Trophoblast cell (in vitro differentiated cells and primary cell): ENCODE results near the gene CCDC85A.

Experiments
- DNase-seq, 2 donors: peaks; one replicate each; pipeline ENCODE4 v3.0.0-alpha.2; 2016
- H2AFZ ChIP-seq: 2 replicates; pipeline ENCODE4 v1.6.1; 2013; ENCODE audit warnings: low read length, moderate library complexity, mild to moderate bottlenecking; ENCODE audit not compliant: insufficient read depth, poor library complexity
- H2AK5ac ChIP-seq: 2 replicates; pipeline ENCODE4 v1.6.1; 2013; ENCODE audit warnings: mild to moderate bottlenecking, low read length
- H2BK120ac ChIP-seq: 2 replicates; pipeline ENCODE4 v1.6.1; 2013; ENCODE audit warnings: low read length, mild to moderate bottlenecking, moderate library complexity; ENCODE audit not compliant: insufficient read depth, poor library complexity
- H2BK12ac ChIP-seq: 2 replicates; pipeline ENCODE4 v1.6.1; 2013; ENCODE audit warnings: mild to moderate bottlenecking, low read length, moderate library complexity
- H2BK5ac ChIP-seq: 2 replicates; pipeline ENCODE4 v1.6.1; 2013; ENCODE audit warnings: low read length, low read depth, moderate library complexity, mild to moderate bottlenecking; ENCODE audit not compliant: poor library complexity
- H3K14ac ChIP-seq: 2 replicates; pipeline ENCODE4 v1.6.1; 2013; ENCODE audit warnings: mild to moderate bottlenecking, low read length
- H3K18ac ChIP-seq: 2 replicates; pipeline ENCODE4 v1.6.1; 2013; ENCODE audit warnings: mild to moderate bottlenecking, low read length
- H3K23ac ChIP-seq: 2 replicates; pipeline ENCODE4 v1.6.1; 2013; ENCODE audit warnings: low read length
- H3K27ac ChIP-seq: 2 replicates; pipeline ENCODE4 v1.5.1; 2013; ENCODE audit warnings: low read depth, mild to moderate bottlenecking, inconsistent platforms, low read length, moderate library complexity
- H3K27me3 ChIP-seq: 2 replicates; pipeline ENCODE4 v1.6.1; 2013; ENCODE audit warnings: inconsistent platforms, mild to moderate bottlenecking, low read length, moderate library complexity; ENCODE audit not compliant: insufficient read depth
- H3K36me3 ChIP-seq, 2 experiments: 1 replicate in 1 of 2; 2 replicates in 1 of 2; pipeline ENCODE4 v1.6.1; 2013; ENCODE audit warnings: low read length in 2 of 2, mild to moderate bottlenecking in 2 of 2, moderate library complexity in 1 of 2; ENCODE audit not compliant: insufficient read depth in 2 of 2, control insufficient read depth in 1 of 2
- H3K4ac ChIP-seq: 2 replicates; pipeline ENCODE4 v1.6.1; 2013; ENCODE audit warnings: low read depth, mild to moderate bottlenecking, low read length, moderate library complexity
- H3K4me1 ChIP-seq, 2 experiments: 1 replicate in 1 of 2; 2 replicates in 1 of 2; pipeline ENCODE4 v1.6.1; 2013; ENCODE audit warnings: low read length in 2 of 2, mild to moderate bottlenecking in 2 of 2, moderate library complexity in 1 of 2; ENCODE audit not compliant: insufficient read depth in 2 of 2, control insufficient read depth in 1 of 2
- H3K4me2 ChIP-seq: 2 replicates; pipeline ENCODE4 v1.6.1; 2013; ENCODE audit warnings: inconsistent platforms, mild to moderate bottlenecking, low read length, moderate library complexity
- H3K4me3 ChIP-seq: 2 replicates; pipeline ENCODE4 v1.5.1; 2013; ENCODE audit warnings: mild to moderate bottlenecking, low read depth, low read length, inconsistent platforms
- H3K79me1 ChIP-seq: one replicate; pipeline ENCODE4 v1.6.1; 2013; ENCODE audit warnings: low read length
- H3K79me2 ChIP-seq: 2 replicates; pipeline ENCODE4 v1.6.1; 2013; ENCODE audit warnings: low read length, mild to moderate bottlenecking; ENCODE audit not compliant: control insufficient read depth, insufficient read depth, poor library complexity
- H3K9ac ChIP-seq: 2 replicates; pipeline ENCODE4 v1.6.1; 2013; ENCODE audit warnings: mild to moderate bottlenecking, low read length
- H3K9me3 ChIP-seq: 2 replicates; pipeline ENCODE4 v1.6.1; 2013; ENCODE audit warnings: low read depth, mild to moderate bottlenecking, control low read depth, inconsistent platforms, low read length; ENCODE audit not compliant: insufficient read depth
- H4K12ac ChIP-seq: 2 replicates; pipeline ENCODE4 v1.6.1; 2013; ENCODE audit warnings: low read depth, mild to moderate bottlenecking, low read length, moderate library complexity
- H4K8ac ChIP-seq: 2 replicates; pipeline ENCODE4 v1.6.1; 2013; ENCODE audit warnings: low read depth, mild to moderate bottlenecking, low read length, moderate library complexity
- H4K91ac ChIP-seq: one replicate; pipeline ENCODE4 v1.6.1; 2013; ENCODE audit warnings: low read depth, mild to moderate bottlenecking, low read length, moderate library complexity
- WGBS: extraction: QIAGEN DNeasy Blood & Tissue Kit; methylation state at CpG from one replicate; pipeline ENCODE4 v1.1.7; 2013; ENCODE audit warnings: missing lambda C conversion rate; ENCODE audit not compliant: insufficient read length, insufficient coverage; ENCODE audit errors: extremely low coverage; 5-methylcytosine and 5-hydroxymethylcytosine counted together

CCDC85A gene

DNA sequence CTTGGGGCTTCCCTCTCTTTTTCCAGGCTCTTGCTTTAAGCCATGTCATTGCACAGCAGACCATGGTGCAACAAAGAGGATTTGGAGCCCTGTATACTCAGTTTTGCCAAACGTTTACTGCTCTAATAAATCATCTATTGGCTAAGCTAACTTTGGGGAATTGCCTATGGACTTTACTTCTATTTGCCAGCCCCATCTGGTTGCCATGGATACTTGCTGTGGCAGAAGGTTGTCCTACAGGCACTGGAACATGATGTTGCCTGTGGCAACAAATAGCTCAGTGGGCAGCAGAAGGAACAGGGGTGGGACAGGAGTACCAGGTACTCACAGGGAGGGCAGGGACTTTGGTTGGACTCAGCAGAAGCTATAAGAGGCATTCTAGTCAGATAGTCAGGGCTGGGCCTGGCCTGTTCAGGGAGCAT, 129.7 kb downstream of the CCDC85A start:
- Histone ChIP-seq H2BK120ac (no peak overlapping the region), H3K18ac (no peak overlapping the region), H3K79me2 (no peaks in the 10 kb centered on the region), H3K4me1 (no peaks in the 10 kb centered on the region), H3K4me2 (no peak overlapping the region), H3K14ac (no peak overlapping the region), H2BK5ac (no peak overlapping the region), H3K4me3 (no peak overlapping the region), H3K27me3 (no peaks in the 10 kb centered on the region), H4K8ac (no peak overlapping the region), H3K36me3 (no peaks in the 10 kb centered on the region), H3K27ac (no peak overlapping the region), H4K91ac (no peak overlapping the region), H2AK5ac (no peak overlapping the region), H2AFZ (no peak overlapping the region), H3K79me1 (no peaks in the 10 kb centered on the region), H3K9me3 (no peaks in the 10 kb centered on the region), H4K12ac (no peak overlapping the region), H3K23ac (no peak overlapping the region), H3K4ac (no peak overlapping the region), H2BK12ac (no peak overlapping the region), H3K9ac (no peak overlapping the region)
- WGBS, result no CpG with 5 or more reads among the region's 1 CpG
- no peak for DNase-seq

DNA sequence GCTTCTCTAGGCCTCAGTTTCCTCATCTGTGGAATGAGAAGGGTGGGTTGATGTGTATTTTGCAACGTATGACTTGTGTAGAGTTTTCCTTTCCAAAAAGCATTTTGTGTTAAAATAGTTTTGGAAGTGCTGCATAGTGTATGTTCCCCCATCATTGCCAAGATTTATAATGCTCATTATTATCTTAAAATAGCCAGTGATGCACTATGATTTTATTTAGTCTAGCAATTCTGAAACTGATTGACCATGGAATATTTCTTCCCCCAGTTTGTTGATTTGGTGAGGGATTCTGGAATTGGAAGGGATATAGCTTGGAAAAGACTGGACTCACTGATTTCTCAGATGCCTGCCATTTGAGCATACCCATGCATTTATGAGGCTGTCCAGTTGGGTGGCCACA, 130.6 kb downstream of the CCDC85A start:
- Histone ChIP-seq H3K9me3 (no peaks in the 10 kb centered on the region), H3K23ac (no peak overlapping the region), H3K4me2 (no peak overlapping the region), H3K36me3 (no peaks in the 10 kb centered on the region), H2AK5ac (no peak overlapping the region), H4K12ac (no peak overlapping the region), H3K79me1 (no peaks in the 10 kb centered on the region), H3K27me3 (no peaks in the 10 kb centered on the region), H3K79me2 (no peaks in the 10 kb centered on the region), H2BK5ac (no peak overlapping the region), H2BK120ac (no peak overlapping the region), H3K9ac (no peak overlapping the region), H2AFZ (no peak overlapping the region), H3K4me1 (no peaks in the 10 kb centered on the region), H3K18ac (no peak overlapping the region), H3K27ac (no peak overlapping the region), H4K91ac (no peak overlapping the region), H4K8ac (no peak overlapping the region), H2BK12ac (no peak overlapping the region), H3K14ac (no peak overlapping the region), H3K4me3 (no peak overlapping the region), H3K4ac (no peak overlapping the region)
- no CpG with 5 or more reads among the region's 1 CpG for WGBS
- DNase-seq, result no peak

DNA sequence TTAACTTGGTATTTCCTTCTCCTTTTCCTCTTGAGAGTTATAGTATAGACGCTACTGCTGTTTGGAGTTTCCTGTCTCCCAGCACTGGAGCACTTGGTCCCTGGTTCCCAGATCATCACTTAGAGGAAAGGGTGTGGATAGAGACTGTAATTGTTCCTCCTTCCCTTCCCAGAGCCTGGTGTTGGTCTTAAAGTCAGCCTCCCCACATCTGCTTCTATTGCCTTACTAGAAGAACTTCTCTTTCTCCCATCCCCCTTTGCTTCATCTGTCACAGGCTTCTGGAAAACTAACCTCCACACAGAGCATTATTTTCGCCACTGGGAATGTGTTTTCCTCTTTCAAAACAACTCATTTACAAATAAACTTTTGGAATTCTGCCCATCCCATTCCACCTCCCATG, 131.0 kb downstream of the CCDC85A start:
- no peak overlapping the region for H4K8ac ChIP-seq
- H3K9ac ChIP-seq, result no peak overlapping the region
- no CpG with 5 or more reads among the region's 2 CpGs for WGBS

DNA sequence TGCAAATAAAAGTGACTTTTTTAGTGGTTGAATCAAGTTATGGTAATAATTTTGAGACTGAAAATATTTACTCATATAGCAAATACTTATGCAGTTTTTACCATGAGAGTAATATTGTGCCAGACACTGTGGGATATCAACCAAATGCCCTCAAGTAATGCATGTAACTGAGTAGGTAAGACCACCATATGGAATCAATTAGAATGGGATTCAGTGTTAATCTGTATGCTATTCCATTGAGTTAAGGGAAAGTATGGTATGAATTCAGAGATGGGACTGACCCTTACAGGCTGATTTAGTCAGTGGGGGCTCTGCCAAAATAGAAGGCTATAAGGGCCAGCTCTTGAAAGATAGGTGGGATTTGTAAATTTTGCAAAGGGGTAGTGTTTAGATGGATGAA, 131.6 kb downstream of the CCDC85A start:
- no peaks in the 10 kb centered on the region for H3K9me3 ChIP-seq
- no peak overlapping the region for H3K27ac ChIP-seq
- H3K27me3 ChIP-seq, result no peaks in the 10 kb centered on the region
- H3K9ac ChIP-seq, result no peak overlapping the region
- no peak overlapping the region for H4K91ac ChIP-seq
- H3K79me1 ChIP-seq, result no peaks in the 10 kb centered on the region
- H3K23ac ChIP-seq, result no peak overlapping the region
- H3K79me2 ChIP-seq, result no peaks in the 10 kb centered on the region
- H3K4ac ChIP-seq, result no peak overlapping the region
- no peaks in the 10 kb centered on the region for H3K36me3 ChIP-seq
- no peaks in the 10 kb centered on the region for H3K4me1 ChIP-seq
- no peak overlapping the region for H2BK5ac ChIP-seq
- no peak overlapping the region for H3K4me3 ChIP-seq
- H4K8ac ChIP-seq, result no peak overlapping the region
- no peak overlapping the region for H3K14ac ChIP-seq
- H2AFZ ChIP-seq, result no peak overlapping the region
- DNase-seq, result no peak
- H2AK5ac ChIP-seq, result no peak overlapping the region
- H3K18ac ChIP-seq, result no peak overlapping the region
- H3K4me2 ChIP-seq, result no peak overlapping the region
- H4K12ac ChIP-seq, result no peak overlapping the region
- H2BK120ac ChIP-seq, result no peak overlapping the region
- H2BK12ac ChIP-seq, result no peak overlapping the region

More for the DNA sequence above, 131.0 kb downstream of the CCDC85A start:
- Histone ChIP-seq H3K4me1 (no peaks in the 10 kb centered on the region), H3K79me1 (no peaks in the 10 kb centered on the region), H2BK120ac (no peak overlapping the region), H3K4me3 (no peak overlapping the region), H3K79me2 (no peaks in the 10 kb centered on the region), H3K4me2 (no peak overlapping the region), H2AFZ (no peak overlapping the region), H3K27ac (no peak overlapping the region), H2BK12ac (no peak overlapping the region), H4K91ac (no peak overlapping the region), H4K12ac (no peak overlapping the region), H3K4ac (no peak overlapping the region), H3K23ac (no peak overlapping the region), H3K27me3 (no peaks in the 10 kb centered on the region), H2AK5ac (no peak overlapping the region), H3K36me3 (no peaks in the 10 kb centered on the region), H3K9me3 (no peaks in the 10 kb centered on the region), H3K14ac (no peak overlapping the region), H2BK5ac (no peak overlapping the region), H3K18ac (no peak overlapping the region)
- DNase-seq, result no peak
